ENCODE results near the gene POGZ. TPM values are rescaled to one million over a fixed set of nuclear protein-coding genes. Genes with fewer than 3 reads are reported as not detected.
A peak's percentile ranks its signal among the peaks of the same experiment; 100 is the strongest.

The POGZ gene
- total and polyA plus RNA-seq, 2 of the 13 experiments (the other 11 are each of a cell fraction or from before 2014, with no cell fraction given): 15.3 to 45.6 TPM

DNA sequence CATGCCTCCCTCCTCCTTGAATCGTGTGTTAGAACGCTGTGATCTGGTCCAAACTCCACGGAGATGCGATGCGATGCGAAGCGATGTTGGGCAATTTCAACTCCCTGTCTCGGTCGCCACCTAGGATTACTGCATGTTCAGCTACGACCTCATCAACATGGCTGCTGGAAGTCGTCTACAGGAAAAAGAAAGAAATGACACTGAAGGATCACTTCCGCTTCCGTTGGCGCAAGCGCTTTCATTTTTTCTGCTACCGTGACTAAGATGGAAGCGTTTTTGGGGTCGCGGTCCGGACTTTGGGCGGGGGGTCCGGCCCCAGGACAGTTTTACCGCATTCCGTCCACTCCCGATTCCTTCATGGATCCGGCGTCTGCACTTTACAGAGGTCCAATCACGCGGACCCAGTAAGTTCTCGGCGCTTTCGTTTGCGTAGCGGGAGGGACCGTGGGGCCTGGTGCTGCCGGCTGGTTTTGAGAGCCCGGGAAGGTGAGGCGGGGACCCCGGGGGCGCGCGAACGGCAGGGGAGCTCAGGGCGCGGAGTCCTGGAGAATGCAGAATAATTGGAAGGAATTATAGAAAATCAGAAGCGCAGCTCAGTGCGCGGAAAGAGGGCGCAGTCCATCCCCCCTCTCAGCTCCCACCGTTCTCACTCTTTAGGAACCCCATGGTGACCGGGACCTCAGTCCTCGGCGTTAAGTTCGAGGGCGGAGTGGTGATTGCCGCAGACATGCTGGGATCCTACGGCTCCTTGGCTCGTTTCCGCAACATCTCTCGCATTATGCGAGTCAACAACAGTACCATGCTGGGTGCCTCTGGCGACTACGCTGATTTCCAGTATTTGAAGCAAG, 59.7 kb downstream of the POGZ start, which contains the start of gene PSMB4 (continued):
- TF ChIP-seq RBFOX2 (IDR thresholded peaks at IDR 0.05; ENCODE audit: low read depth, low read length) (peak; percentile 72), ZNF879 (CRISPR knock-in tag; IDR thresholded peaks at IDR 0.05) (no peak; the same call in 1 of the 2 replicates), ZNF143 (CRISPR knock-in tag; IDR thresholded peaks at IDR 0.05) (peak; percentile 62; the same call in 1 of the 2 replicates), SUZ12 (IDR thresholded peaks at IDR 0.05; ENCODE audit: low read depth, low read length) (no peak), U2AF2 (IDR thresholded peaks at IDR 0.05; ENCODE audit: low read depth, low read length) (no peak), ZNF160 (CRISPR knock-in tag; IDR thresholded peaks at IDR 0.05) (no peak; the same call in 1 of the 2 replicates), SOX5 (CRISPR knock-in tag; IDR thresholded peaks at IDR 0.05; ENCODE audit: borderline replicate concordance) (peak; percentile 42; the same call in 1 of the 2 replicates), CREB1 (IDR thresholded peaks at IDR 0.05) (peak; percentile 87), CREB1 (CRISPR knock-in tag; IDR thresholded peaks at IDR 0.05) (peak; percentile 97), ZNF776 (CRISPR knock-in tag; IDR thresholded peaks at IDR 0.05) (no peak), KLF13 (CRISPR knock-in tag; IDR thresholded peaks at IDR 0.05) (no peak), CBX1 (IDR thresholded peaks at IDR 0.05; ENCODE audit: low read depth) (no peak), NFE2L1 (CRISPR knock-in tag; IDR thresholded peaks at IDR 0.05; ENCODE audit: borderline replicate concordance) (peak; percentile 88; the same call in 1 of the 2 replicates), DMAP1 (CRISPR knock-in tag; IDR thresholded peaks at IDR 0.05) (peak; percentile 75), ZMYM2 (CRISPR knock-in tag; IDR thresholded peaks at IDR 0.05) (0 out of 2 replicates have a peak, but pooled peaks have one; percentile 65)
- TF ChIP-seq, protein P1, sequence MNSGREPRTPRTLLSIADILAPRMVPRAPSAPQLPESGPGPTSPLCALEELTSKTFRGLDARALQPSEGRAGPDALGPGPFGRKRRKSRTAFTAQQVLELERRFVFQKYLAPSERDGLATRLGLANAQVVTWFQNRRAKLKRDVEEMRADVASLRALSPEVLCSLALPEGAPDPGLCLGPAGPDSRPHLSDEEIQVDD (CRISPR knock-in tag; IDR thresholded peaks at IDR 0.05; ENCODE audit: borderline replicate concordance): 0 out of 2 replicates have a peak, but pooled peaks have one; percentile 57
- TF ChIP-seq, protein P2, sequence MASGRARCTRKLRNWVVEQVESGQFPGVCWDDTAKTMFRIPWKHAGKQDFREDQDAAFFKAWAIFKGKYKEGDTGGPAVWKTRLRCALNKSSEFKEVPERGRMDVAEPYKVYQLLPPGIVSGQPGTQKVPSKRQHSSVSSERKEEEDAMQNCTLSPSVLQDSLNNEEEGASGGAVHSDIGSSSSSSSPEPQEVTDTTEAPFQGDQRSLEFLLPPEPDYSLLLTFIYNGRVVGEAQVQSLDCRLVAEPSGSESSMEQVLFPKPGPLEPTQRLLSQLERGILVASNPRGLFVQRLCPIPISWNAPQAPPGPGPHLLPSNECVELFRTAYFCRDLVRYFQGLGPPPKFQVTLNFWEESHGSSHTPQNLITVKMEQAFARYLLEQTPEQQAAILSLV (CRISPR knock-in tag; IDR thresholded peaks at IDR 0.05; ENCODE audit: borderline replicate concordance): peak; percentile 69; the same call in 1 of the 2 replicates
- TF ChIP-seq, protein P3, sequence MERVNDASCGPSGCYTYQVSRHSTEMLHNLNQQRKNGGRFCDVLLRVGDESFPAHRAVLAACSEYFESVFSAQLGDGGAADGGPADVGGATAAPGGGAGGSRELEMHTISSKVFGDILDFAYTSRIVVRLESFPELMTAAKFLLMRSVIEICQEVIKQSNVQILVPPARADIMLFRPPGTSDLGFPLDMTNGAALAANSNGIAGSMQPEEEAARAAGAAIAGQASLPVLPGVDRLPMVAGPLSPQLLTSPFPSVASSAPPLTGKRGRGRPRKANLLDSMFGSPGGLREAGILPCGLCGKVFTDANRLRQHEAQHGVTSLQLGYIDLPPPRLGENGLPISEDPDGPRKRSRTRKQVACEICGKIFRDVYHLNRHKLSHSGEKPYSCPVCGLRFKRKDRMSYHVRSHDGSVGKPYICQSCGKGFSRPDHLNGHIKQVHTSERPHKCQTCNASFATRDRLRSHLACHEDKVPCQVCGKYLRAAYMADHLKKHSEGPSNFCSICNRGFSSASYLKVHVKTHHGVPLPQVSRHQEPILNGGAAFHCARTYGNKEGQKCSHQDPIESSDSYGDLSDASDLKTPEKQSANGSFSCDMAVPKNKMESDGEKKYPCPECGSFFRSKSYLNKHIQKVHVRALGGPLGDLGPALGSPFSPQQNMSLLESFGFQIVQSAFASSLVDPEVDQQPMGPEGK (CRISPR knock-in tag; IDR thresholded peaks at IDR 0.05): no peak
- TF ChIP-seq, protein P4, sequence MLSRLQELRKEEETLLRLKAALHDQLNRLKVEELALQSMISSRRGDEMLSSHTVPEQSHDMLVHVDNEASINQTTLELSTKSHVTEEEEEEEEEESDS (CRISPR knock-in tag; IDR thresholded peaks at IDR 0.05; ENCODE audit: borderline replicate concordance): 0 out of 2 replicates have a peak, but pooled peaks have one; percentile 62
- TF ChIP-seq, protein P5, sequence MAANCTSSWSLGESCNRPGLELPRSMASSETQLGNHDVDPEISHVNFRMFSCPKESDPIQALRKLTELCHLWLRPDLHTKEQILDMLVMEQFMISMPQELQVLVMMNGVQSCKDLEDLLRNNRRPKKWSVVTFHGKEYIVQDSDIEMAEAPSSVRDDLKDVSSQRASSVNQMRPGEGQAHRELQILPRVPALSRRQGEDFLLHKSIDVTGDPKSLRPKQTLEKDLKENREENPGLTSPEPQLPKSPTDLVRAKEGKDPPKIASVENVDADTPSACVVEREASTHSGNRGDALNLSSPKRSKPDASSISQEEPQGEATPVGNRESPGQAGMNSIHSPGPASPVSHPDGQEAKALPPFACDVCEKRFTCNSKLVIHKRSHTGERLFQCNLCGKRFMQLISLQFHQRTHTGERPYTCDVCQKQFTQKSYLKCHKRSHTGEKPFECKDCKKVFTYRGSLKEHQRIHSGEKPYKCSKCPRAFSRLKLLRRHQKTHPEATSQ (CRISPR knock-in tag; IDR thresholded peaks at IDR 0.05; ENCODE audit: borderline replicate concordance): peak; percentile 77; the same call in 1 of the 2 replicates
- TF ChIP-seq, protein P6, sequence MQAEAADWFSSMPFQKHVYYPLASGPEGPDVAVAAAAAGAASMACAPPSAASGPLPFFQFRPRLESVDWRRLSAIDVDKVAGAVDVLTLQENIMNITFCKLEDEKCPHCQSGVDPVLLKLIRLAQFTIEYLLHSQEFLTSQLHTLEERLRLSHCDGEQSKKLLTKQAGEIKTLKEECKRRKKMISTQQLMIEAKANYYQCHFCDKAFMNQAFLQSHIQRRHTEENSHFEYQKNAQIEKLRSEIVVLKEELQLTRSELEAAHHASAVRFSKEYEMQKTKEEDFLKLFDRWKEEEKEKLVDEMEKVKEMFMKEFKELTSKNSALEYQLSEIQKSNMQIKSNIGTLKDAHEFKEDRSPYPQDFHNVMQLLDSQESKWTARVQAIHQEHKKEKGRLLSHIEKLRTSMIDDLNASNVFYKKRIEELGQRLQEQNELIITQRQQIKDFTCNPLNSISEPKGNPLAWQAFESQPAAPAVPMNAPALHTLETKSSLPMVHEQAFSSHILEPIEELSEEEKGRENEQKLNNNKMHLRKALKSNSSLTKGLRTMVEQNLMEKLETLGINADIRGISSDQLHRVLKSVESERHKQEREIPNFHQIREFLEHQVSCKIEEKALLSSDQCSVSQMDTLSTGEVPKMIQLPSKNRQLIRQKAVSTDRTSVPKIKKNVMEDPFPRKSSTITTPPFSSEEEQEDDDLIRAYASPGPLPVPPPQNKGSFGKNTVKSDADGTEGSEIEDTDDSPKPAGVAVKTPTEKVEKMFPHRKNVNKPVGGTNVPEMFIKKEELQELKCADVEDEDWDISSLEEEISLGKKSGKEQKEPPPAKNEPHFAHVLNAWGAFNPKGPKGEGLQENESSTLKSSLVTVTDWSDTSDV (CRISPR knock-in tag; IDR thresholded peaks at IDR 0.05): peak; percentile 37; the same call in 1 of the 2 replicates

Measured in HepG2 (cell line).